ENCODE measurements around the gene TXNRD3.

DNA sequence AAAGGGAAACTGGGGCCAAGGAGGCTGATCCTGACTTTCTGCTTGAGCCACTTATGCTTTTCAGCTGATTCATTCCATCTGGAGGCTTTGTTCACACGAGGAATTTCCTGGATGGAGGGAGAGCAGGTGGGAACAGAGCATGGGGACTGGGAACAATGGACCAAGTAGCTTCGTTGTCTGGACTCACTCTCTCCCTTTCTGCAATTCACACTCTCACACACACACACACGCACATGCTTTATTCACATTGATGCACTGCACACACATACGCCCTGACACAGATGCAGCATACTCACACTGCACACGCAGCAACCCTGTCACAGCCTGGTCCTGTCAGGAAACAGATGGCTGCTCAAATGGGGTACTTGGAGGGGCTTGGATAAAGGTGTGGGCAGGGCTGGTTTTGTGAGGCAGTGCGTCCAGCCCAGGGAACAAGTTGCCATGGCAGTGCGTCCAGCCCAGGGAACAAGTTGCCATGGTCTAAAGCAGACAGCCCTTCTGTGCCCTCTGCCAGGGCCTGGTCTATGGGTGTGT, 29.4 kb upstream of the TXNRD3 start:
- TF ChIP-seq, protein P1, sequence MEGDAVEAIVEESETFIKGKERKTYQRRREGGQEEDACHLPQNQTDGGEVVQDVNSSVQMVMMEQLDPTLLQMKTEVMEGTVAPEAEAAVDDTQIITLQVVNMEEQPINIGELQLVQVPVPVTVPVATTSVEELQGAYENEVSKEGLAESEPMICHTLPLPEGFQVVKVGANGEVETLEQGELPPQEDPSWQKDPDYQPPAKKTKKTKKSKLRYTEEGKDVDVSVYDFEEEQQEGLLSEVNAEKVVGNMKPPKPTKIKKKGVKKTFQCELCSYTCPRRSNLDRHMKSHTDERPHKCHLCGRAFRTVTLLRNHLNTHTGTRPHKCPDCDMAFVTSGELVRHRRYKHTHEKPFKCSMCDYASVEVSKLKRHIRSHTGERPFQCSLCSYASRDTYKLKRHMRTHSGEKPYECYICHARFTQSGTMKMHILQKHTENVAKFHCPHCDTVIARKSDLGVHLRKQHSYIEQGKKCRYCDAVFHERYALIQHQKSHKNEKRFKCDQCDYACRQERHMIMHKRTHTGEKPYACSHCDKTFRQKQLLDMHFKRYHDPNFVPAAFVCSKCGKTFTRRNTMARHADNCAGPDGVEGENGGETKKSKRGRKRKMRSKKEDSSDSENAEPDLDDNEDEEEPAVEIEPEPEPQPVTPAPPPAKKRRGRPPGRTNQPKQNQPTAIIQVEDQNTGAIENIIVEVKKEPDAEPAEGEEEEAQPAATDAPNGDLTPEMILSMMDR (optimal IDR thresholded peaks at IDR 0.05 in 1 of 3, IDR thresholded peaks at IDR 0.05 in 1 of 3, conservative IDR thresholded peaks at IDR 0.05 in 1 of 3; ENCODE audit: extremely low read depth in 1 of 3, insufficient read depth in 2 of 3, low read length in 3 of 3): no peak
- TF ChIP-seq EZH2 (IDR thresholded peaks at IDR 0.05; ENCODE audit: low read length): no peak

Measured in keratinocyte (primary cell).